Esophagus muscularis mucosa (tissue), 4 donors: Measurements from ENCODE around the gene CAPZA1. TPM values are rescaled to one million over a fixed set of nuclear protein-coding genes. Genes with fewer than 3 reads are reported as not detected.

Experiments used
- DNase-seq: peaks from one replicate; pipeline ENCODE4 v3.0.0-alpha.2; 2017; ENCODE audit errors: extremely low spot score
- H3K27ac ChIP-seq, 4 donors: fragments of 200-600 bp; sonication (generic); replicated peaks in 1 of 4; 1 replicate in 3 of 4; 2 replicates in 1 of 4; pipeline ENCODE4 v1.5.1; 2016 to 2019; ENCODE audit warnings: mild to moderate bottlenecking in 1 of 4
- H3K27me3 ChIP-seq, 4 donors: fragments of 200-600 bp; sonication (generic); one replicate each; pipeline versions ENCODE4 v1.5.1 to v1.6.0; 2016 to 2019
- H3K36me3 ChIP-seq, 4 donors: fragments of 200-600 bp; sonication (generic); one replicate each; pipeline ENCODE4 v1.5.1; 2016 to 2019
- H3K4me1 ChIP-seq, 4 donors: fragments of 200-600 bp; sonication (generic); one replicate each; pipeline ENCODE4 v1.5.1; 2016 to 2019
- H3K4me3 ChIP-seq, 4 donors: fragments of 200-600 bp; sonication (generic); 1 replicate in 2 of 4; 2 replicates in 2 of 4; pipeline ENCODE4 v1.5.1; 2016 to 2019; ENCODE audit warnings: mild to moderate bottlenecking in 4 of 4, moderate library complexity in 1 of 4
- H3K9me3 ChIP-seq, 4 donors: fragments of 200-600 bp; sonication (generic); 1 replicate in 3 of 4; 2 replicates in 1 of 4; pipeline ENCODE4 v1.5.1; 2016 to 2019
- CTCF ChIP-seq, 3 experiments: fragments of 200-600 bp in 2 of 3; fragments of 450-650 bp in 1 of 3; sonication (generic) in 2 of 3; IDR thresholded peaks; one replicate each; pipeline ENCODE4 v1.5.1; 2017 to 2019; ENCODE audit warnings: antibody characterized with exemption in 3 of 3, mild to moderate bottlenecking in 2 of 3, moderate library complexity in 1 of 3
- EP300 ChIP-seq: sonication (generic); formaldehyde crosslinking; IDR thresholded peaks from one replicate; pipeline ENCODE4 v1.6.1; 2017; ENCODE audit warnings: antibody characterized with exemption
- POLR2A ChIP-seq: fragments of 450-650 bp; IDR thresholded peaks from one replicate; pipeline ENCODE4 v1.6.1; 2017; ENCODE audit warnings: antibody characterized with exemption, moderate library complexity, mild to moderate bottlenecking, low read depth
- POLR2AphosphoS5 ChIP-seq, 2 donors: sonication (generic); formaldehyde crosslinking; IDR thresholded peaks; one replicate each; pipeline ENCODE4 v1.6.1; 2017; ENCODE audit warnings: antibody characterized with exemption in 2 of 2
- WGBS: methylation state at CpG from one replicate; pipeline ENCODE4 v1.1.5; 2018; 5-methylcytosine and 5-hydroxymethylcytosine counted together
- intact Hi-C: fragments of 100-400 bp; cut with DNase I; formaldehyde crosslinking; loops from one replicate; pipeline ENCODE4 v1.15.1; 2023
- total RNA-seq, 4 donors: library from RNA; depleted of rRNA; stranded (reverse); fragments of >200 nt; gene quantifications; one replicate each; pipeline versions ENCODE4 v1.1.0 to v1.2.1, GENCODE V29; 2016

Gene CAPZA1
- total RNA-seq, 4 donors from 2014 or later = 61.9 to 77.5 (median 69.1) TPM

GRCh38 chr1:112715264-112716053 is 95.8 kb downstream of the CAPZA1 start, which contains the start of gene PPM1J:
PPM1J (minus strand) TSS chr1:112715332; CDS start chr1:112715301, 31 bp downstream.
- Histone ChIP-seq H3K4me1 (peaks cover 18 to 44% (median 33%) of the 10 kb centered on the region in 4 donors), H3K4me3 (peak within 1 kb of the TSS; percentile 68 to 81 (median 71)), H3K36me3 (no peaks in the 10 kb centered on the region), H3K27me3 (peaks cover 0 to 15% (median 0%) of the 10 kb centered on the region in 4 donors), H3K9me3 (no peaks in the 10 kb centered on the region), H3K27ac (peak within 1 kb of the TSS; percentile 65 to 81 (median 75))
- TF ChIP-seq CTCF (IDR thresholded peaks at IDR 0.05) (peak in 1 of 3 experiments; percentile 6), POLR2A (no peak), POLR2AphosphoS5 (IDR thresholded peaks at IDR 0.05) (peak; percentile 64 to 78), EP300 (no peak)
- 2% methylated on average over 17 of the region's 51 CpGs for WGBS
- peak; percentile 99 for DNase-seq
- intact Hi-C loops = loop anchor here (2.0 to 10.0 kb wide), 4 partner anchors 89 to 357 kb away; partner anchors contain the start of genes LRIG2 and SLC16A1

- no peaks in the 10 kb centered on the region for H3K36me3 ChIP-seq
- 17% methylated on average over 13 of the region's 13 CpGs for WGBS
- H3K9me3 ChIP-seq = no peaks in the 10 kb centered on the region
- intact Hi-C loops = loop anchor here (2.0 to 10.0 kb wide), 4 partner anchors 89 to 356 kb away; partner anchors contain the start of genes LRIG2 and SLC16A1
- H3K27ac ChIP-seq = peak overlapping the region; percentile 65 to 81 (median 75)
- peaks cover 0 to 15% (median 0%) of the 10 kb centered on the region in 4 donors for H3K27me3 ChIP-seq
- peak overlapping the region; percentile 68 to 81 (median 71) for H3K4me3 ChIP-seq
- H3K4me1 ChIP-seq = peaks cover 18 to 44% (median 33%) of the 10 kb centered on the region in 4 donors
- TF ChIP-seq POLR2AphosphoS5 (IDR thresholded peaks at IDR 0.05) (peak in 1 of 2 donors; percentile 68), POLR2A (no peak), CTCF (IDR thresholded peaks at IDR 0.05) (peak; percentile 89 to 94 (median 93))
- peak; percentile 96 for DNase-seq
Measured at GRCh38 chr1:112716133-112716720, 96.6 kb downstream of the CAPZA1 start.

GRCh38 chr1:112717263-112717873 is 97.7 kb downstream of the CAPZA1 start:
- Histone ChIP-seq H3K4me1 (peaks cover 18 to 48% (median 36%) of the 10 kb centered on the region in 4 donors), H3K36me3 (no peaks in the 10 kb centered on the region), H3K27ac (no peak overlapping the region), H3K9me3 (no peaks in the 10 kb centered on the region), H3K27me3 (peaks cover 0 to 21% (median 0%) of the 10 kb centered on the region in 4 donors), H3K4me3 (no peak overlapping the region)
- TF ChIP-seq POLR2AphosphoS5 (IDR thresholded peaks at IDR 0.05) = no peak
- TF ChIP-seq POLR2A = no peak
- TF ChIP-seq CTCF (IDR thresholded peaks at IDR 0.05) = no peak
- no peak for TF ChIP-seq EP300
- DNase-seq = no peak
- 85% methylated on average over 2 of the region's 2 CpGs for WGBS
- intact Hi-C loops = loop anchor here (2.0 to 10.0 kb wide), 4 partner anchors 87 to 355 kb away; partner anchors contain the start of genes LRIG2 and SLC16A1

- peak in 1 of 2 donors; percentile 40 for TF ChIP-seq POLR2AphosphoS5 (IDR thresholded peaks at IDR 0.05)
- TF ChIP-seq CTCF (IDR thresholded peaks at IDR 0.05) = peak; percentile 78 to 91 (median 87)
- no peak for TF ChIP-seq EP300
- no peak for TF ChIP-seq POLR2A
- intact Hi-C loops = loop anchor here (5.0 to 10.0 kb wide), 3 partner anchors 238 to 353 kb away; partner anchors contain the start of genes LRIG2 and SLC16A1
- no peaks in the 10 kb centered on the region for H3K36me3 ChIP-seq
- H3K4me1 ChIP-seq = peaks cover 16 to 49% (median 39%) of the 10 kb centered on the region in 4 donors
- H3K27ac ChIP-seq = no peak overlapping the region
- no peaks in the 10 kb centered on the region for H3K9me3 ChIP-seq
- peak overlapping the region; percentile 33 to 53 (median 37) for H3K4me3 ChIP-seq
- no peak for DNase-seq
- H3K27me3 ChIP-seq = peaks cover 0 to 32% (median 0%) of the 10 kb centered on the region in 4 donors
- 16% methylated on average over 23 of the region's 44 CpGs for WGBS
Measured at GRCh38 chr1:112718691-112719418, 99.2 kb downstream of the CAPZA1 start.
